H1 (cell line): ENCODE data around the gene SH2D1B. TPM values are rescaled to one million over a fixed set of nuclear protein-coding genes. Genes with fewer than 3 reads are reported as not detected.

Experiments used
- CTCF ChIA-PET: fragments of 300-600 bp; sonication (Branson Sonifier 250); formaldehyde crosslinking; loops from one replicate; lab custom pipeline; 2021; ENCODE audit not compliant: partially characterized antibody; lab: Charles Lee
- POLR2A ChIA-PET: fragments of 300-600 bp; sonication (Branson Sonifier 250); formaldehyde crosslinking; loops from one replicate; lab custom pipeline; 2021; ENCODE audit warnings: inconsistent platforms; ENCODE audit not compliant: partially characterized antibody; lab: Charles Lee
- DNase-seq, 2 experiments: peaks; one replicate each; pipeline versions ENCODE4 v3.0.0 to v3.0.0-alpha.2; 2010 to 2022; ENCODE audit warnings: low spot score in 2 of 2, low read depth in 1 of 2, mixed read lengths in 1 of 2
- FAIRE-seq: peaks from 2 replicates; lab custom pipeline; 2011; peaks lifted over from hg19 to GRCh38; lab: Jason Lieb, UNC
- H2AFZ ChIP-seq: 2 replicates; pipeline ENCODE4 v1.8.1; 2012; ENCODE audit warnings: low read length, inconsistent platforms
- H2AK5ac ChIP-seq: 2 replicates; pipeline ENCODE4 v1.6.1; 2013; ENCODE audit warnings: low read depth, low read length
- H2BK120ac ChIP-seq: replicated peaks from 2 replicates; pipeline ENCODE3; 2013; ENCODE audit warnings: low read depth, low read length, inconsistent platforms
- H2BK12ac ChIP-seq: 2 replicates; pipeline ENCODE4 v1.6.1; 2013; ENCODE audit warnings: low read depth, low read length
- H2BK15ac ChIP-seq: 2 replicates; pipeline ENCODE4 v1.6.1; 2013; ENCODE audit warnings: low read length
- H2BK20ac ChIP-seq: 2 replicates; pipeline ENCODE4 v1.6.1; 2013; ENCODE audit warnings: low read length
- H2BK5ac ChIP-seq: 2 replicates; pipeline ENCODE4 v1.6.1; 2013; ENCODE audit warnings: low read depth, low read length
- H3K14ac ChIP-seq: 2 replicates; pipeline ENCODE4 v1.6.1; 2013; ENCODE audit warnings: inconsistent platforms; ENCODE audit not compliant: insufficient read length
- H3K18ac ChIP-seq: 2 replicates; pipeline ENCODE4 v1.6.1; 2013; ENCODE audit warnings: low read length; ENCODE audit errors: extremely low read depth
- H3K23ac ChIP-seq: 2 replicates; pipeline ENCODE4 v1.6.1; 2013; ENCODE audit warnings: inconsistent platforms; ENCODE audit not compliant: insufficient read length
- H3K23me2 ChIP-seq: 2 replicates; pipeline ENCODE4 v1.6.1; 2013; ENCODE audit warnings: low read depth, low read length
- H3K27ac ChIP-seq: 2 replicates; pipeline ENCODE4 v1.6.1; 2011; ENCODE audit warnings: low read depth, low read length, inconsistent platforms
- H3K27me3 ChIP-seq, 4 experiments: replicated peaks in 1 of 4; 1 replicate in 1 of 4; 2 replicates in 3 of 4; pipeline versions ENCODE4 v1.6.1 to v1.8.1; 2011 to 2013; ENCODE audit warnings: low read length in 3 of 4, mild to moderate bottlenecking in 3 of 4, inconsistent platforms in 2 of 4, mixed read lengths in 2 of 4, moderate library complexity in 1 of 4; ENCODE audit not compliant: control insufficient read depth in 3 of 4, insufficient read depth in 3 of 4; ENCODE audit errors: extremely low read depth in 1 of 4
- H3K36me3 ChIP-seq, 4 experiments: 2 replicates each; pipeline versions ENCODE4 v1.6.1 to v1.8.1; 2011 to 2013; ENCODE audit warnings: mild to moderate bottlenecking in 4 of 4, low read length in 3 of 4, moderate library complexity in 2 of 4, control low read depth in 1 of 4, inconsistent platforms in 1 of 4; ENCODE audit not compliant: insufficient read depth in 4 of 4, control insufficient read depth in 2 of 4
- H3K4ac ChIP-seq: replicated peaks from 2 replicates; pipeline ENCODE3; 2013; ENCODE audit warnings: low read length, low read depth, mixed read lengths, inconsistent platforms; ENCODE audit not compliant: insufficient read length
- H3K4me1 ChIP-seq, 4 experiments: replicated peaks in 1 of 4; 1 replicate in 1 of 4; 2 replicates in 3 of 4; pipeline versions ENCODE4 v1.6.1 to v1.8.1; 2011 to 2013; ENCODE audit warnings: low read length in 3 of 4, inconsistent platforms in 2 of 4, mixed read lengths in 1 of 4; ENCODE audit not compliant: insufficient read depth in 4 of 4, control insufficient read depth in 3 of 4
- H3K4me2 ChIP-seq, 2 experiments: 2 replicates each; pipeline versions ENCODE4 v1.6.1 to v1.8.1; 2011 to 2013; ENCODE audit warnings: low read depth in 2 of 2, low read length in 2 of 2, control low read depth in 1 of 2, inconsistent platforms in 1 of 2, mild to moderate bottlenecking in 1 of 2; ENCODE audit not compliant: insufficient read depth in 1 of 2
- H3K4me3 ChIP-seq, 4 experiments: fragments of 200-600, 300-600 bp in 1 of 4; sonication (generic), shearing (Covaris generic), sonication (Bioruptor Twin) in 1 of 4; 2 replicates each; pipeline versions ENCODE4 v1.5.1 to v1.8.1; 2011 to 2016; ENCODE audit warnings: low read length in 4 of 4, low read depth in 3 of 4, control low read depth in 2 of 4, inconsistent platforms in 2 of 4, mild to moderate bottlenecking in 2 of 4, mixed read lengths in 1 of 4, moderate library complexity in 1 of 4; ENCODE audit not compliant: insufficient read depth in 2 of 4; ENCODE audit errors: extremely low read depth in 1 of 4
- H3K56ac ChIP-seq: replicated peaks from 2 replicates; pipeline ENCODE3; 2013; ENCODE audit warnings: low read depth, mild to moderate bottlenecking, mixed read lengths, low read length, inconsistent platforms; ENCODE audit not compliant: insufficient read length
- H3K79me1 ChIP-seq: 2 replicates; pipeline ENCODE4 v1.6.1; 2013; ENCODE audit warnings: low read depth, low read length, control low read depth
- H3K79me2 ChIP-seq, 2 experiments: 2 replicates each; pipeline versions ENCODE4 v1.6.1 to v1.8.1; 2012 to 2013; ENCODE audit warnings: low read length in 2 of 2, mild to moderate bottlenecking in 2 of 2, inconsistent platforms in 1 of 2; ENCODE audit not compliant: insufficient read depth in 2 of 2, control insufficient read depth in 1 of 2
- H3K9ac ChIP-seq, 4 experiments: replicated peaks in 1 of 4; 1 replicate in 1 of 4; 2 replicates in 3 of 4; pipeline versions ENCODE4 v1.6.1 to v1.8.1; 2011 to 2013; ENCODE audit warnings: low read depth in 3 of 4, low read length in 3 of 4, control low read depth in 2 of 4, mild to moderate bottlenecking in 2 of 4, moderate library complexity in 2 of 4, inconsistent platforms in 1 of 4; ENCODE audit errors: extremely low read depth in 1 of 4
- H3K9me3 ChIP-seq, 2 experiments: 2 replicates each; pipeline versions ENCODE4 v1.6.1 to v1.8.1; 2012 to 2013; ENCODE audit warnings: mild to moderate bottlenecking in 2 of 2, moderate library complexity in 2 of 2, control low read depth in 1 of 2, inconsistent platforms in 1 of 2, low read depth in 1 of 2, low read length in 1 of 2, mixed read lengths in 1 of 2; ENCODE audit not compliant: insufficient read depth in 2 of 2
- H4K20me1 ChIP-seq, 2 experiments: replicated peaks in 1 of 2; 2 replicates each; pipeline versions ENCODE3 to v1.8.1; 2011 to 2013; ENCODE audit warnings: inconsistent platforms in 2 of 2, low read length in 2 of 2, mild to moderate bottlenecking in 1 of 2; ENCODE audit not compliant: insufficient read depth in 2 of 2, control insufficient read depth in 1 of 2
- H4K5ac ChIP-seq: 2 replicates; pipeline ENCODE4 v1.6.1; 2013; ENCODE audit warnings: low read length, low read depth, mixed read lengths, inconsistent platforms; ENCODE audit not compliant: insufficient read length
- H4K8ac ChIP-seq: 2 replicates; pipeline ENCODE4 v1.8.0; 2013; ENCODE audit warnings: mild to moderate bottlenecking, moderate library complexity, low read length, inconsistent platforms; ENCODE audit not compliant: insufficient read depth; ENCODE audit errors: extremely low read depth
- H4K91ac ChIP-seq: replicated peaks from 2 replicates; pipeline ENCODE3; 2013; ENCODE audit warnings: low read length, mixed read lengths, inconsistent platforms; ENCODE audit not compliant: insufficient read length
- ASH2L ChIP-seq: fragments of 200-600, 300-600 bp; sonication (generic); IDR thresholded peaks from one replicate; pipeline ENCODE4 v1.7.1; 2017; ENCODE audit warnings: low read length
- CBX5 ChIP-seq: fragments of 300-800, 300-1000 bp; sonication (generic); IDR thresholded peaks from 2 replicates; pipeline ENCODE4 v1.7.1; 2016; ENCODE audit warnings: antibody characterized with exemption, low read length, low read depth
- CREB1 ChIP-seq: IDR thresholded peaks from 2 replicates; pipeline ENCODE4 v1.6.1; 2012; ENCODE audit warnings: inconsistent platforms
- HDAC6 ChIP-seq: IDR thresholded peaks from one replicate; pipeline ENCODE4 v1.7.1; 2012; ENCODE audit warnings: low read depth, mild to moderate bottlenecking, inconsistent platforms, low read length, moderate library complexity
- KDM1A ChIP-seq: fragments of 200-600, 300-600 bp; sonication (generic); IDR thresholded peaks from 2 replicates; pipeline ENCODE4 v1.7.1; 2016; ENCODE audit warnings: mild to moderate bottlenecking, low read length, borderline replicate concordance
- KDM4A ChIP-seq: IDR thresholded peaks from one replicate; pipeline ENCODE4 v1.7.1; 2012; ENCODE audit warnings: low read depth, mild to moderate bottlenecking, moderate library complexity, low read length, inconsistent platforms; ENCODE audit not compliant: severe bottlenecking
- NANOG ChIP-seq: IDR thresholded peaks from 2 replicates; pipeline ENCODE4 v1.6.1; 2011; ENCODE audit warnings: low read length, low read depth, mild to moderate bottlenecking, inconsistent platforms; ENCODE audit not compliant: insufficient read depth, poor library complexity, severe bottlenecking
- RAD21 ChIP-seq, 2 experiments: IDR thresholded peaks in 1 of 2; conservative IDR thresholded peaks in 1 of 2; 2 replicates each; pipeline ENCODE4 v1.6.1; 2011; ENCODE audit warnings: low read depth in 2 of 2, low read length in 2 of 2, improper control_type of control experiment in 1 of 2, inconsistent platforms in 1 of 2, mild to moderate bottlenecking in 1 of 2, moderate library complexity in 1 of 2
- SIX5 ChIP-seq: IDR thresholded peaks from 2 replicates; pipeline ENCODE4 v1.6.1; 2011; ENCODE audit warnings: mild to moderate bottlenecking, low read depth, low read length
- TAF7 ChIP-seq: optimal IDR thresholded peaks from 2 replicates; pipeline ENCODE3; 2011; ENCODE audit warnings: low read depth, mild to moderate bottlenecking, inconsistent platforms, low read length, moderate library complexity, borderline replicate concordance
- TEAD4 ChIP-seq: IDR thresholded peaks from 2 replicates; pipeline ENCODE4 v1.6.1; 2012; ENCODE audit warnings: low read depth, low read length, inconsistent platforms, mixed read lengths
- ZNF274 ChIP-seq: IDR thresholded peaks from 2 replicates; pipeline ENCODE4 v1.7.0; 2012; ENCODE audit warnings: low read length, borderline replicate concordance; ENCODE audit errors: extremely low read depth
- WGBS, 2 experiments: shearing (Covaris generic) in 1 of 2; methylation state at CpG; one replicate each; pipeline versions ENCODE4 v1.1.6 to v1.1.7; 2013 to 2015; ENCODE audit warnings: low lambda C conversion rate in 2 of 2, mixed read lengths in 2 of 2, inconsistent platforms in 1 of 2, low coverage in 1 of 2, missing lambda C conversion rate in 1 of 2; ENCODE audit not compliant: insufficient replicate concordance in 2 of 2, insufficient coverage in 1 of 2, insufficient read length in 1 of 2; ENCODE audit errors: extremely low coverage in 1 of 2, missing lambda C conversion rate in 1 of 2; 5-methylcytosine and 5-hydroxymethylcytosine counted together
- polyA plus RNA-seq, 7 experiments: library from polyadenylated mRNA; depleted of rRNA in 3 of 7; stranded (reverse) in 5 of 7; unstranded in 2 of 7; fragments of >200 nt in 5 of 7; fragments of 200-250 nt in 2 of 7; gene quantifications; 1 replicate in 5 of 7; 2 replicates in 1 of 7; 4 replicates in 1 of 7; pipeline versions ENCODE4 v1.2.1 to v1.2.3, GENCODE V29; 2011 to 2013; ENCODE audit warnings: missing spikeins in 2 of 7, mixed read lengths in 2 of 7
- total RNA-seq: library from RNA; stranded (reverse); fragmentation: NEBNext Ultra II Directional; extraction: Animal tissue kit (Norgen Biotek cat#: 25700); gene quantifications from 2 replicates; pipeline ENCODE4 v1.2.1, GENCODE V29; 2021

Gene SH2D1B
- total and polyA plus RNA-seq, 2 of the 8 experiments (the other 6 are each of a cell fraction or from before 2014, with no cell fraction given) = not detected

GRCh38 chr1:162381941-162382750 lies 29.8 kb downstream of the SH2D1B start:
- no peak overlapping the region for H3K27ac ChIP-seq
- POLR2A ChIA-PET = interaction anchor here (0.9 to 2.0 kb wide), 4 partner anchors 9 to 17 kb away, joined by 3 to 6 read pairs (median 3); no protein-coding TSS in a partner anchor
- no peak overlapping the region for H2BK12ac ChIP-seq
- H3K79me1 ChIP-seq = no peaks in the 10 kb centered on the region
- H3K4me1 ChIP-seq = 0 out of 7 replicates have a peak, but pooled peaks cover 0 to 1% (median 0%) of the 10 kb centered on the region in 4 experiments
- H3K9ac ChIP-seq = no peak overlapping the region
- H2BK15ac ChIP-seq = no peak overlapping the region
- no peak overlapping the region for H4K5ac ChIP-seq
- FAIRE-seq (no peak), DNase-seq (no peak)
- H2AK5ac ChIP-seq = no peak overlapping the region
- no peak overlapping the region for H3K56ac ChIP-seq
- H3K4me3 ChIP-seq = no peak overlapping the region
- H2BK5ac ChIP-seq = no peak overlapping the region
- H3K14ac ChIP-seq = no peak overlapping the region
- H3K36me3 ChIP-seq = peaks cover 0 to 5% (median 2%) of the 10 kb centered on the region in 4 experiments; a peak in 1 of 8 replicates
- H3K79me2 ChIP-seq = no peaks in the 10 kb centered on the region
- WGBS, 2 experiments = 88% methylated on average over 13 of the region's 13 CpGs; no CpG with 5 or more reads in 1 of the 2 experiments
- CTCF ChIA-PET = interaction anchor here (0.6 to 8.1 kb wide), 9 partner anchors 9 to 345 kb away, joined by 3 to 44 read pairs (median 4); no protein-coding TSS in a partner anchor
- no peak overlapping the region for H2AFZ ChIP-seq
- H3K9me3 ChIP-seq = no peaks in the 10 kb centered on the region
- no peak overlapping the region for H4K91ac ChIP-seq
- no peak overlapping the region for H3K18ac ChIP-seq
- H3K23me2 ChIP-seq = no peaks in the 10 kb centered on the region
- no peak overlapping the region for H3K4me2 ChIP-seq
- H4K8ac ChIP-seq = no peak overlapping the region
- H3K27me3 ChIP-seq = no peaks in the 10 kb centered on the region
- H2BK20ac ChIP-seq = no peak overlapping the region
- no peak overlapping the region for H2BK120ac ChIP-seq
- H3K23ac ChIP-seq = no peak overlapping the region
- no peak overlapping the region for H3K4ac ChIP-seq
- no peaks in the 10 kb centered on the region for H4K20me1 ChIP-seq
- TF ChIP-seq NANOG (no peak), SIX5 (no peak), TAF7 (no peak), HDAC6 (no peak), RAD21 (IDR thresholded peaks at IDR 0.05 in 1 of 2, conservative IDR thresholded peaks at IDR 0.05 in 1 of 2; ENCODE audit: low read depth in 2 of 2, low read length in 2 of 2) (no peak), ASH2L (no peak), KDM1A (no peak), ZNF274 (no peak), CBX5 (no peak), TEAD4 (no peak), KDM4A (no peak), CREB1 (no peak)
